HL-60 (cell line): ENCODE results near the gene CES5A.

Experiments used
- DNase-seq, 2 experiments: peaks; one replicate each; pipeline ENCODE4 v3.0.0-alpha.2; 2010 to 2020; ENCODE audit warnings: low read depth in 1 of 2, low spot score in 1 of 2
- H3K27ac ChIP-seq: fragments of 250-450 bp; sonication (Bioruptor Pico); replicated peaks from 2 replicates; pipeline ENCODE4 v1.5.1; 2020; ENCODE audit warnings: mild to moderate bottlenecking, moderate library complexity
- H3K27me3 ChIP-seq: fragments of 250-450 bp; sonication (Bioruptor Pico); 2 replicates; pipeline ENCODE4 v1.5.1; 2021; ENCODE audit warnings: mild to moderate bottlenecking, moderate library complexity; ENCODE audit not compliant: insufficient read depth, poor library complexity, severe bottlenecking
- H3K4me3 ChIP-seq: replicated peaks from 2 replicates; pipeline ENCODE4 v1.5.1; 2011; ENCODE audit warnings: mild to moderate bottlenecking, control low read depth, low read length; ENCODE audit not compliant: insufficient read depth
- CTCF ChIP-seq: IDR thresholded peaks from one replicate; pipeline ENCODE4 v1.5.1; 2011; ENCODE audit warnings: low read length, control low read depth, inconsistent platforms; ENCODE audit not compliant: insufficient read depth
- GABPA ChIP-seq: IDR thresholded peaks from 2 replicates; pipeline ENCODE4 v1.6.1; 2012; ENCODE audit warnings: low read depth
- POLR2AphosphoS5 ChIP-seq: IDR thresholded peaks from 2 replicates; pipeline ENCODE4 v1.6.1; 2012; ENCODE audit warnings: low read depth
- REST ChIP-seq: IDR thresholded peaks from 2 replicates; pipeline ENCODE4 v1.6.1; 2012; ENCODE audit warnings: low read depth; ENCODE audit not compliant: insufficient replicate concordance
- SPI1 ChIP-seq: IDR thresholded peaks from 2 replicates; pipeline ENCODE4 v1.6.1; 2012; ENCODE audit warnings: low read depth, mild to moderate bottlenecking, borderline replicate concordance

CES5A gene

GRCh38 chr16:55812951-55813350 lies 62.2 kb downstream of the CES5A start:
- TF ChIP-seq SPI1 (no peak), CTCF (no peak), GABPA (no peak), REST (no peak), POLR2AphosphoS5 (no peak)
- no peak overlapping the region for H3K27ac ChIP-seq
- no peak for DNase-seq

GRCh38 chr16:55811811-55812210 lies 63.4 kb downstream of the CES5A start:
- no peak for DNase-seq
- Histone ChIP-seq H3K27me3 (no peaks in the 10 kb centered on the region), H3K4me3 (no peak overlapping the region), H3K27ac (no peak overlapping the region)
- TF ChIP-seq POLR2AphosphoS5 (no peak), REST (no peak), GABPA (no peak), SPI1 (no peak), CTCF (no peak)

More at GRCh38 chr16:55812951-55813350, 62.2 kb downstream of the CES5A start:
- Histone ChIP-seq H3K4me3 (no peak overlapping the region), H3K27me3 (no peaks in the 10 kb centered on the region)

- no peak for TF ChIP-seq SPI1
- no peak for TF ChIP-seq GABPA
- TF ChIP-seq REST: no peak
- TF ChIP-seq POLR2AphosphoS5: no peak
- no peak for TF ChIP-seq CTCF
- no peak for DNase-seq
- Histone ChIP-seq H3K27ac (no peak overlapping the region), H3K27me3 (no peaks in the 10 kb centered on the region), H3K4me3 (no peak overlapping the region)
Measured at GRCh38 chr16:55810451-55810961, 64.7 kb downstream of the CES5A start.
